Body of pancreas (tissue), 4 donors: Measurements from ENCODE around the gene OR2K2.

Source experiments
- CTCF ChIP-seq, 7 experiments: fragments of 450-650 bp in 4 of 7; fragments of 200-600 bp in 3 of 7; sonication (generic) in 3 of 7; IDR thresholded peaks; one replicate each; pipeline ENCODE4 v1.5.1; 2016 to 2019; ENCODE audit warnings: antibody characterized with exemption in 7 of 7
- POLR2A ChIP-seq, 3 donors: fragments of 450-650 bp; IDR thresholded peaks; one replicate each; pipeline ENCODE4 v1.6.1; 2016; ENCODE audit warnings: antibody characterized with exemption in 3 of 3, mild to moderate bottlenecking in 2 of 3

DNA sequence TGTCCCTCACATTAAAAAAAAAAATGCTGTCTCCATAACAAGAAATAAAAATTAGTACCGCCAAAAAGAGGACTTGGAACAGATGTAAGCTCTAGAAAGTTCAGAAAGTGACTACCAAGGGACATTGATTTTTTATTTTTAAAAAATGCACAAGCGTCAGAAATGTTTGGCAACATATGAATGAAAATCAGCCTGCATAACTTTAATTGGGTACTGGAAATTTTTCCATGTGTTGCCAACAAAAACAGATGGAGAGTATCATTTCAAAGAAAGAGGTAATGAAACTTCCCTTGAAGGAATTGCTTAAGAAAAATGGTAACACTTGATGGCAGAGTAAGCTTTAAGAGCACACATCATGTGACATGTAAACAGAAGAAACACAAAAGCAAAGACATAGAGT lies 47.2 kb downstream of the OR2K2 start:
- TF ChIP-seq CTCF (IDR thresholded peaks at IDR 0.05) = no peak
- TF ChIP-seq POLR2A (IDR thresholded peaks at IDR 0.05) = no peak
